DND-41 (cell line): ENCODE results near the gene SH3BP5.
A peak's percentile ranks its signal among the peaks of the same experiment; 100 is the strongest.

Source experiments
- CTCF ChIP-seq: IDR thresholded peaks from 2 replicates; pipeline ENCODE4 v1.5.1; 2012; ENCODE audit warnings: borderline replicate concordance, low read length, moderate library complexity, mild to moderate bottlenecking; ENCODE audit not compliant: poor library complexity, severe bottlenecking; ENCODE audit errors: extremely low read depth
- EZH2 ChIP-seq: IDR thresholded peaks from 3 replicates; pipeline ENCODE4 v1.6.1; 2012; ENCODE audit warnings: borderline replicate concordance, low read depth, mild to moderate bottlenecking, moderate library complexity, low read length, inconsistent platforms; ENCODE audit not compliant: severe bottlenecking

- peak; percentile 91 for TF ChIP-seq CTCF
- no peak for TF ChIP-seq EZH2
Observed at GRCh38 chr3:15377961-15378791, 45.8 kb upstream of the SH3BP5 start.
